IMR-90 (cell line): ENCODE results near the gene FEZ2.

Source experiments
- CHD1 ChIP-seq: IDR thresholded peaks from 2 replicates; pipeline ENCODE4 v1.6.1; 2012; ENCODE audit warnings: low read depth, low read length, improper control_type of control experiment
- CTCF ChIP-seq: conservative IDR thresholded peaks from 2 replicates; pipeline ENCODE4 v1.5.1; 2012; ENCODE audit warnings: mild to moderate bottlenecking, low read depth, low read length, improper control_type of control experiment
- POLR2A ChIP-seq: IDR thresholded peaks from 2 replicates; pipeline ENCODE4 v1.6.1; 2012; ENCODE audit warnings: mild to moderate bottlenecking, low read depth, low read length
- RFX5 ChIP-seq: IDR thresholded peaks from 2 replicates; pipeline ENCODE4 v1.8.0; 2012; ENCODE audit warnings: low read depth, mild to moderate bottlenecking, low read length, moderate library complexity
- SMC3 ChIP-seq: fragments of 150-350 bp; IDR thresholded peaks from 2 replicates; pipeline ENCODE4 v1.6.1; 2016; ENCODE audit warnings: low read depth, mild to moderate bottlenecking, antibody characterized with exemption, low read length, moderate library complexity
- USF2 ChIP-seq: fragments of 150-350 bp; IDR thresholded peaks from 2 replicates; pipeline ENCODE4 v1.6.1; 2017; ENCODE audit warnings: mild to moderate bottlenecking, antibody characterized with exemption, low read length, low read depth

- no peak for TF ChIP-seq CTCF
- TF ChIP-seq CHD1: no peak
- TF ChIP-seq USF2: no peak
- TF ChIP-seq RFX5: no peak
- TF ChIP-seq SMC3: no peak
- no peak for TF ChIP-seq POLR2A
Observed at GRCh38 chr2:36577884-36578283, 20.1 kb downstream of the FEZ2 start.
